Measurements from ENCODE around the gene BCL7C. TPM values are rescaled to one million over a fixed set of nuclear protein-coding genes. Genes with fewer than 3 reads are reported as not detected.

Gene BCL7C
- total and polyA plus RNA-seq, 2 of the 13 experiments (the other 11 are each of a cell fraction or from before 2014, with no cell fraction given) = 17.7 to 33.8 TPM

- peak; percentile 87; the same call in 1 of the 2 replicates for TF ChIP-seq MIER3 (CRISPR knock-in tag; IDR thresholded peaks at IDR 0.05; ENCODE audit: borderline replicate concordance)
- peak; percentile 26; the same call in 1 of the 2 replicates for TF ChIP-seq HNF4A (CRISPR knock-in tag; IDR thresholded peaks at IDR 0.05)
- peak; percentile 84 for TF ChIP-seq GZF1 (CRISPR knock-in tag; IDR thresholded peaks at IDR 0.05)
- no peak for TF ChIP-seq RBM22 (optimal IDR thresholded peaks at IDR 0.05; ENCODE audit: low read length)
- peak; percentile 87 for TF ChIP-seq RXRA (CRISPR knock-in tag; IDR thresholded peaks at IDR 0.05)
- TF ChIP-seq, protein P1, sequence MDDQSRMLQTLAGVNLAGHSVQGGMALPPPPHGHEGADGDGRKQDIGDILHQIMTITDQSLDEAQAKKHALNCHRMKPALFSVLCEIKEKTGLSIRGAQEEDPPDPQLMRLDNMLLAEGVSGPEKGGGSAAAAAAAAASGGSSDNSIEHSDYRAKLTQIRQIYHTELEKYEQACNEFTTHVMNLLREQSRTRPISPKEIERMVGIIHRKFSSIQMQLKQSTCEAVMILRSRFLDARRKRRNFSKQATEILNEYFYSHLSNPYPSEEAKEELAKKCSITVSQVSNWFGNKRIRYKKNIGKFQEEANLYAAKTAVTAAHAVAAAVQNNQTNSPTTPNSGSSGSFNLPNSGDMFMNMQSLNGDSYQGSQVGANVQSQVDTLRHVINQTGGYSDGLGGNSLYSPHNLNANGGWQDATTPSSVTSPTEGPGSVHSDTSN (CRISPR knock-in tag; IDR thresholded peaks at IDR 0.05; ENCODE audit: borderline replicate concordance) = 0 out of 2 replicates have a peak, but pooled peaks have one; percentile 45
- 0 out of 2 replicates have a peak, but pooled peaks have one; percentile 71 for TF ChIP-seq PAX8 (CRISPR knock-in tag; IDR thresholded peaks at IDR 0.05; ENCODE audit: borderline replicate concordance)
- TF ChIP-seq ZNF75D (CRISPR knock-in tag; IDR thresholded peaks at IDR 0.05; ENCODE audit: borderline replicate concordance) = no peak
- 0 out of 2 replicates have a peak, but pooled peaks have one; percentile 78 for TF ChIP-seq ZNF484 (CRISPR knock-in tag; IDR thresholded peaks at IDR 0.05; ENCODE audit: borderline replicate concordance, low read depth)
- no peak for TF ChIP-seq ZNF10 (CRISPR knock-in tag; IDR thresholded peaks at IDR 0.05; ENCODE audit: borderline replicate concordance, low read depth)
- peak; percentile 89; the same call in 1 of the 2 replicates for TF ChIP-seq ZFP82 (CRISPR knock-in tag; IDR thresholded peaks at IDR 0.05; ENCODE audit: borderline replicate concordance)
- peak; percentile 84; the same call in 1 of the 2 replicates for TF ChIP-seq THAP9 (CRISPR knock-in tag; IDR thresholded peaks at IDR 0.05; ENCODE audit: borderline replicate concordance)
- TF ChIP-seq, protein P2, sequence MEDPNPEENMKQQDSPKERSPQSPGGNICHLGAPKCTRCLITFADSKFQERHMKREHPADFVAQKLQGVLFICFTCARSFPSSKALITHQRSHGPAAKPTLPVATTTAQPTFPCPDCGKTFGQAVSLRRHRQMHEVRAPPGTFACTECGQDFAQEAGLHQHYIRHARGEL (CRISPR knock-in tag; IDR thresholded peaks at IDR 0.05) = peak; percentile 94
- peak; percentile 99 for TF ChIP-seq ZNF83 (CRISPR knock-in tag; IDR thresholded peaks at IDR 0.05; ENCODE audit: borderline replicate concordance)
- TF ChIP-seq KLF12 (CRISPR knock-in tag; IDR thresholded peaks at IDR 0.05; ENCODE audit: borderline replicate concordance) = peak; percentile 94
- peak; percentile 40; the same call in 1 of the 2 replicates for TF ChIP-seq SP2 (CRISPR knock-in tag; IDR thresholded peaks at IDR 0.05)
- peak; percentile 96 for TF ChIP-seq TMF1 (CRISPR knock-in tag; IDR thresholded peaks at IDR 0.05; ENCODE audit: low read depth)
- TF ChIP-seq, protein P3, sequence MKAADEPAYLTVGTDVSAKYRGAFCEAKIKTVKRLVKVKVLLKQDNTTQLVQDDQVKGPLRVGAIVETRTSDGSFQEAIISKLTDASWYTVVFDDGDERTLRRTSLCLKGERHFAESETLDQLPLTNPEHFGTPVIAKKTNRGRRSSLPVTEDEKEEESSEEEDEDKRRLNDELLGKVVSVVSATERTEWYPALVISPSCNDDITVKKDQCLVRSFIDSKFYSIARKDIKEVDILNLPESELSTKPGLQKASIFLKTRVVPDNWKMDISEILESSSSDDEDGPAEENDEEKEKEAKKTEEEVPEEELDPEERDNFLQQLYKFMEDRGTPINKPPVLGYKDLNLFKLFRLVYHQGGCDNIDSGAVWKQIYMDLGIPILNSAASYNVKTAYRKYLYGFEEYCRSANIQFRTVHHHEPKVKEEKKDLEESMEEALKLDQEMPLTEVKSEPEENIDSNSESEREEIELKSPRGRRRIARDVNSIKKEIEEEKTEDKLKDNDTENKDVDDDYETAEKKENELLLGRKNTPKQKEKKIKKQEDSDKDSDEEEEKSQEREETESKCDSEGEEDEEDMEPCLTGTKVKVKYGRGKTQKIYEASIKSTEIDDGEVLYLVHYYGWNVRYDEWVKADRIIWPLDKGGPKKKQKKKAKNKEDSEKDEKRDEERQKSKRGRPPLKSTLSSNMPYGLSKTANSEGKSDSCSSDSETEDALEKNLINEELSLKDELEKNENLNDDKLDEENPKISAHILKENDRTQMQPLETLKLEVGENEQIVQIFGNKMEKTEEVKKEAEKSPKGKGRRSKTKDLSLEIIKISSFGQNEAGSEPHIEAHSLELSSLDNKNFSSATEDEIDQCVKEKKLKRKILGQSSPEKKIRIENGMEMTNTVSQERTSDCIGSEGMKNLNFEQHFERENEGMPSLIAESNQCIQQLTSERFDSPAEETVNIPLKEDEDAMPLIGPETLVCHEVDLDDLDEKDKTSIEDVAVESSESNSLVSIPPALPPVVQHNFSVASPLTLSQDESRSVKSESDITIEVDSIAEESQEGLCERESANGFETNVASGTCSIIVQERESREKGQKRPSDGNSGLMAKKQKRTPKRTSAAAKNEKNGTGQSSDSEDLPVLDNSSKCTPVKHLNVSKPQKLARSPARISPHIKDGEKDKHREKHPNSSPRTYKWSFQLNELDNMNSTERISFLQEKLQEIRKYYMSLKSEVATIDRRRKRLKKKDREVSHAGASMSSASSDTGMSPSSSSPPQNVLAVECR (CRISPR knock-in tag; IDR thresholded peaks at IDR 0.05; ENCODE audit: borderline replicate concordance) = peak; percentile 90
- TF ChIP-seq HDAC1 (CRISPR knock-in tag; IDR thresholded peaks at IDR 0.05) = peak; percentile 74
- TF ChIP-seq U2AF1 (optimal IDR thresholded peaks at IDR 0.05; ENCODE audit: low read depth, low read length) = no peak
Observed at GRCh38 chr16:30893744-30894539, at the start of gene BCL7C (continued).

All from HepG2 (cell line).